ENCODE results near the gene SIGLEC7. TPM values are rescaled to one million over a fixed set of nuclear protein-coding genes. Genes with fewer than 3 reads are reported as not detected.
"Not testable (repeated sequence)": the region's sequence is repeated elsewhere in the genome, so short reads cannot be mapped to it uniquely, and the experiment has no call there.

Gene SIGLEC7
- polyA plus RNA-seq, 1 donor, result 1.8 TPM

DNA sequence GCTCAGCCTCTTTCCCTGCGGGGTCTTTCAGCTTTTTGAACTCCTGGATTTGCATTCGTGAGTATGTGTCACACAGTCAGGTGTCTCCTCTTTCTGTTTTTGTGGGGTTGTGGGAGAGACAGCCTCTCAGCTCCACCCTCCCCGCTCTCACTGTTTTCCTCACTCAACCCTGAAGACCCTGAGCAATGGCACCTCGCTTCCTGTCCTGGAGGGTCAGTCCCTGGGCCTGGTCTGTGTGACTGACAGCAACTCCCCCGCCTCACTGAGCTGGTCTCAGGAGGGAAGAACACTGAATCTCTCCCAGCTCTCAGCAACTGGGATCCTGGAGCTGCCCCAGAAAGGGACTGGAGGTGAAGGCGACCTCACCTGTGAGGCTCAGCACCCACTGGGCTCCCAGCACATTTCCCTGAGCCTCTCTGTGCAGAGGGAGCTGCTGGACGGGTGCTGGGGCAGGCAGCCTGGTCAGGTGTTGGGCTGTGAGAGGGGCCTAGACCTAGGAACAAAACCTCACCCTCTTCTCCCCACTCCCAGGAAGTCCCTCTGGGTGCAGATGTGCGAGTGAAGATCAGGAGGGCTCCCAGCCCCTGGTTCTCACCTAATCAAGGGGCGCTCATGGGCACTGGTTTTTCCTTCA, 4.2 kb upstream of the SIGLEC7 start:
- Histone ChIP-seq H3K4me3 (ENCODE audit: low read length) (no peak overlapping the region), H3K27ac (ENCODE audit: low read length) (no peak overlapping the region), H3K36me3 (ENCODE audit: control insufficient read depth, insufficient read depth, low read length) (no peaks in the 10 kb centered on the region), H3K9me3 (ENCODE audit: control insufficient read depth, low read depth, low read length) (no peaks in the 10 kb centered on the region), H3K27me3 (ENCODE audit: control insufficient read depth, insufficient read depth, low read length) (peaks cover 6% of the 10 kb centered on the region), H3K4me1 (ENCODE audit: control insufficient read depth, insufficient read depth, low read length) (no peaks in the 10 kb centered on the region)
- DNase-seq, result no peak
- no CpG with 5 or more reads among the region's 9 CpGs for WGBS (ENCODE audit: insufficient coverage, low lambda C conversion rate)

DNA sequence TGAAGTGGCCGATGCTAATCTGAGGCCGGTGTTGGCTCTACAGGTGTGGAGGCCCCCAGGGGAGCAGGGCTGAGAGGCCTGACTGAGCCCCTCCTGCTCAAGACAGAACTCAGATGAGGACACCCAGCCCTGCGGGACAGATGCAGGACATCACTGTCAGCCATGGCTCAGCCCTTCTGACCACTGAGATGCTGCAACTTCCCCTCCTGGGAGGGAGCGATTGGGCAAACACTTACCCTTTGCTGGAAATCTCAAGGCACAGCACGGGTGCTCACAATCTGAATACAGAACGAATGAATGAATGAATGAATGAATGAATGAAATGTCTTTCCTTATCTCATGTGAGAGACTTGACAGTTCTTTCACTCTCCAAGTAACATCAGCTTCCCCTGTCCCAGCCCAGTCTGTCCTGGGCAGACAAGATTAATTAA, 3.5 kb upstream of the SIGLEC7 start:
- Histone ChIP-seq H3K4me1 (ENCODE audit: control insufficient read depth, insufficient read depth, low read length) (no peaks in the 10 kb centered on the region), H3K4me3 (ENCODE audit: low read length) (no peak overlapping the region), H3K36me3 (ENCODE audit: control insufficient read depth, insufficient read depth, low read length) (no peaks in the 10 kb centered on the region), H3K9me3 (ENCODE audit: control insufficient read depth, low read depth, low read length) (no peaks in the 10 kb centered on the region), H3K27ac (ENCODE audit: low read length) (no peak overlapping the region), H3K27me3 (ENCODE audit: control insufficient read depth, insufficient read depth, low read length) (peaks cover 6% of the 10 kb centered on the region)
- WGBS (ENCODE audit: insufficient coverage, low lambda C conversion rate), result no CpG with 5 or more reads among the region's 6 CpGs
- no peak for DNase-seq

DNA sequence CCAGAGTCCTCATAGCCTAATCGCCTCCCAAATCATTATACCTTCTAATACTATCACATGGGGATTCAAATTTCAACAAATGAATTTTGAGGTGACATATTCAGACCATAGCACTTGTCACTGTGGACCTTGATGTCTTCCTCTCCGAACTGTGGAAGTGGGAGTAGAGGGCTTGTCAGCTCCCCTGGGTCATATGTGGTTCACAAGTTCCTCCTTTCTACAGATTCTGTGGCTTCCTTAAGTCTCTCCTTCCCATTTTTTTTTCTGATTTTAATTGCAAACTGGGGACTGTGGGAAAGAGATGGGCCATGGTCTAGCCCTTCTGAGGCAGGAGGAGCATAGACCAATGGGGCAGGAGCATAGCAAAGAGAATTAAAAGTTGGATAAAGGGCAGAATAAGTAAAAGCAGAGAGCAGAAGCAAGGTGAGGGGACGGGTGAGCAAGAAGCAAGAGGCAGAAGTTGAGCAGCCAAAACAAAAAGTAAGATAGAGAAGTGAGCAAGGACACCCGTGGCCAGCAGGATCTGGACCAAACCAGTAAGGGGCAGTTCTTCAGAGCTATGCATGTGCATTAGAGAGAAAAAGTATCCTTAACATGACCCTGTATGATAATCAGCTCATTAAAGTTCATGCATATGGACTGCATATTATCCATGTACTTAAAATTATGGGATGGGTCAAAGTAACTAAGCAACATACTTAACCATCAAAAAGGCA, 2.6 kb upstream of the SIGLEC7 start:
- Histone ChIP-seq H3K27me3 (ENCODE audit: control insufficient read depth, insufficient read depth, low read length) (peaks cover 6% of the 10 kb centered on the region), H3K27ac (ENCODE audit: low read length) (no peak overlapping the region), H3K4me3 (ENCODE audit: low read length) (no peak overlapping the region), H3K36me3 (ENCODE audit: control insufficient read depth, insufficient read depth, low read length) (no peaks in the 10 kb centered on the region), H3K9me3 (ENCODE audit: control insufficient read depth, low read depth, low read length) (no peaks in the 10 kb centered on the region), H3K4me1 (ENCODE audit: control insufficient read depth, insufficient read depth, low read length) (no peaks in the 10 kb centered on the region)
- WGBS (ENCODE audit: insufficient coverage, low lambda C conversion rate), result 83% methylated on average over 1 of the region's 4 CpGs
- DNase-seq, result no peak

DNA sequence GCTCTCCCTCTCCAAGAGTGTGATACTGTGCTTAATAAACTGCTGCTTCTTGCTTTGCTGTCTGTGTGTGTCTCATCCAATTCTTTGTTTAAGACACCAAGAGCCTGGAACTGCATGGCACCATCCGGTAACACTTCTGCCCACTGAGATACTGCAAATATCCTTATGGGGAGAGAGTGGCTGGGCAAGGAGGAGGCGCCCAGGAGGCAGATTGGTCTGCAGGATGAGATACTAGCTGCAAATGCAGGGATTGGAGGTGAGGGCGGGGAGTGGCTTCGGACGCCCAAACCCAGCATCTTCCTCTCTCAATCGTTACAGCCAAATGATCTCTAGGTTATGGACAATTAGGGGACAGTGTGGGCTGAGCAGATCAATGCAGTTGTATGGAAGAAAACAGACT, 1.7 kb upstream of the SIGLEC7 start:
- H3K9me3 ChIP-seq (ENCODE audit: control insufficient read depth, low read depth, low read length), result no peaks in the 10 kb centered on the region
- peaks cover 6% of the 10 kb centered on the region for H3K27me3 ChIP-seq (ENCODE audit: control insufficient read depth, insufficient read depth, low read length)
- no peaks in the 10 kb centered on the region for H3K4me1 ChIP-seq (ENCODE audit: control insufficient read depth, insufficient read depth, low read length)
- WGBS (ENCODE audit: insufficient coverage, low lambda C conversion rate), result no CpG with 5 or more reads among the region's 6 CpGs
- no peak overlapping the region for H3K4me3 ChIP-seq (ENCODE audit: low read length)
- no peaks in the 10 kb centered on the region for H3K36me3 ChIP-seq (ENCODE audit: control insufficient read depth, insufficient read depth, low read length)
- H3K27ac ChIP-seq (ENCODE audit: low read length), result no peak overlapping the region
- no peak for DNase-seq

DNA sequence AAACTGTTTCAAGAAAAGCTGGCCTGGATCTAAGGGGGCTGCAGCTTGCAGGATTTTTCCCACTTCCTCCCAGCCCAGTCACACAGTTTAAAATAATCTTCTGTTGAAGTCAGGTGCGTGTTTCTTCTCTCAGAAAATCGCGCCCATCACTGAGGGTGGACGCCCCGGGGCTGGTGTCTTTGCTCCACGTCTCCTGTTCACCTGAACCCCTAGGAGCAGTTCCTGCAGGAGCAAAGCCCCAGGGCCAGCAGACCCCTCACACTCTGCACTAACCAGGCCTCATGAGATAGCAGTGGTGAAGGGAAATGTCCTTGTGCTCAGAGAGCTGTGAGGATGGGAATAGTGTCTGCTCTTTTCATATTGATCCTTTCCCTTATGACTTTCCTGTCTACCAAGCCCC, 920 bp upstream of the SIGLEC7 start:
- no peak overlapping the region for H3K27ac ChIP-seq (ENCODE audit: low read length)

DNA sequence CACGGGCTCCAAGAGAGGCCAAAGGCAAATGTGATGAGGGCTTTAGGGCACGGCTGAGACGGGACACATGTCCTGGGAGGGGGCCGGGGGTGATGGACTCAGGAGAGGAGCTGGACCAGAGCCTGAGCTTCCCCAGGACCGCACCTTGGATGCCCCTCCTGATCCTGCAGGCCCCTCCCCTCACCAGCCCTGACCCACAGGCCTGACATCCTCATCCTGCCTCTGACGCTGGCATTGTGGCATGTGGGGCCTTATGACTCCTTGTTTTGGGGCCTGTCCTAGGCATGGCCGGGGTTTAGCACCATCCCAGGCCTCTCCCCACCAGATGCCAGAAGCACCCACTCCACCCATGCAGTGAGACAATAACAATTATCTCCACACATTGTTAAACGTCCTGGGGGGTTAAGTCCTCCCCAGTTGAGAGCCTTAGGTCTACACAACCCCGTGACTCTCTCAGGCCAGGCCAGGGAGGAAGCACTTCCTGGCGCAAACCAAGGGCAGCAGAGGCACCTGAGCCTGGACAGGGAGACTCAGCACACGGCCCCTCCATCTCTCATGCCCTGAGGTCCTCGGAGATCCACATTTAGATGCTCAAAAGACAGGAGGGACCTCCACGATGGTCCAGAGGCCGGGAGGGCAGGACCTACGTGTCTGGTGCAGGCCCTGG, 841 bp downstream of the SIGLEC7 start:
- not testable (repeated sequence) for H3K27ac ChIP-seq (ENCODE audit: low read length); H3K4me1 ChIP-seq (ENCODE audit: control insufficient read depth, insufficient read depth, low read length); DNase-seq; H3K36me3 ChIP-seq (ENCODE audit: control insufficient read depth, insufficient read depth, low read length); H3K27me3 ChIP-seq (ENCODE audit: control insufficient read depth, insufficient read depth, low read length); H3K9me3 ChIP-seq (ENCODE audit: control insufficient read depth, low read depth, low read length); H3K4me3 ChIP-seq (ENCODE audit: low read length)
- WGBS (ENCODE audit: insufficient coverage, low lambda C conversion rate), result no CpG with 5 or more reads among the region's 15 CpGs

More for the DNA sequence above, 920 bp upstream of the SIGLEC7 start:
- DNase-seq, result no peak
- Histone ChIP-seq H3K9me3 (ENCODE audit: control insufficient read depth, low read depth, low read length) (no peaks in the 10 kb centered on the region), H3K4me3 (ENCODE audit: low read length) (no peak overlapping the region), H3K36me3 (ENCODE audit: control insufficient read depth, insufficient read depth, low read length) (no peaks in the 10 kb centered on the region), H3K4me1 (ENCODE audit: control insufficient read depth, insufficient read depth, low read length) (no peaks in the 10 kb centered on the region), H3K27me3 (ENCODE audit: control insufficient read depth, insufficient read depth, low read length) (peaks cover 6% of the 10 kb centered on the region)
- WGBS (ENCODE audit: insufficient coverage, low lambda C conversion rate), result no CpG with 5 or more reads among the region's 6 CpGs

DNA sequence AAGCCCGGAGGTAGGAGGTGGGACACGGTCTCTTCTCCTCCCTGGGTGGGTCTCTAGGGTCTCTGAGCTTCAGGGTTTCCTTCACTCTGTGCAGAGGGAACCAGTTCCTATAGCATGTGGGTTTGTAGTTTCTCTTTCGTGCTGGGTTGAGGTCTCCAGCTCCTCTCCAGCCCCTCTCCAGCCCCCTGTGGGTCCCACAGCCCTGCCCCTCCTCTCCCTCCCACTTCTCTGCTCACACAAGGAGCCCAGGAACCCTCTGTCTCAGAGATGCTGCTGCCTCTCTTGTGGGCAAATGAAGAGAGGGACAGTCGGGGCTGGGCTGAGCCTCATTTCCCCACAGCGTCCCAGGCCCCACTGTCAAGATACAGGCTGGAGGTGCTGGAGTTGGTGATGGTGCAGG, 1.4 kb downstream of the SIGLEC7 start:
- no peaks in the 10 kb centered on the region for H3K36me3 ChIP-seq (ENCODE audit: control insufficient read depth, insufficient read depth, low read length)
- no peaks in the 10 kb centered on the region for H3K4me1 ChIP-seq (ENCODE audit: control insufficient read depth, insufficient read depth, low read length)
- H3K27me3 ChIP-seq (ENCODE audit: control insufficient read depth, insufficient read depth, low read length), result peaks cover 2% of the 10 kb centered on the region
- H3K27ac ChIP-seq (ENCODE audit: low read length), result no peak overlapping the region
- DNase-seq, result no peak
- H3K4me3 ChIP-seq (ENCODE audit: low read length), result no peak overlapping the region
- WGBS (ENCODE audit: insufficient coverage, low lambda C conversion rate), result no CpG with 5 or more reads among the region's 5 CpGs
- no peaks in the 10 kb centered on the region for H3K9me3 ChIP-seq (ENCODE audit: control insufficient read depth, low read depth, low read length)

DNA sequence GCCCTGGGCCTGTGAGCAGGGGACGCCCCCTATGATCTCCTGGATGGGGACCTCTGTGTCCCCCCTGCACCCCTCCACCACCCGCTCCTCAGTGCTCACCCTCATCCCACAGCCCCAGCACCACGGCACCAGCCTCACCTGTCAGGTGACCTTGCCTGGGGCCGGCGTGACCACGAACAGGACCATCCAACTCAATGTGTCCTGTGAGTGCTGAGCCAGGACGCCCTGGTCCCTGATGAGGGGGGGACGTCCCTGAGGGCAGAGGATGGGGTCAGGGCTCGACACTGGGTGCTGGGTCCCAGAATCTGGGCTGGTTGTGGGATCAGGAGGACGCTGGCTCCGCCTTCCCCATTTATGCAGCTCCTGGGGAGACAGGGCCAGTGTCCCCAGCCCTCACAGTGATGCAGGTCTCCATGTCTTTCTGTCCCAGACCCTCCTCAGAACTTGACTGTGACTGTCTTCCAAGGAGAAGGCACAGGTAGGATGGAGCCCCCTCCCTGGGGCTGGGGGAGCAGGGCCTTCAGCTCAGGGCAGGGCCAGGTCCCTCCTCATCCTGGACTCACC, 2.5 kb downstream of the SIGLEC7 start:
- Histone ChIP-seq H3K9me3 (ENCODE audit: control insufficient read depth, low read depth, low read length) (no peaks in the 10 kb centered on the region), H3K27ac (ENCODE audit: low read length) (no peak overlapping the region), H3K36me3 (ENCODE audit: control insufficient read depth, insufficient read depth, low read length) (no peaks in the 10 kb centered on the region), H3K4me3 (ENCODE audit: low read length) (no peak overlapping the region), H3K4me1 (ENCODE audit: control insufficient read depth, insufficient read depth, low read length) (no peaks in the 10 kb centered on the region), H3K27me3 (ENCODE audit: control insufficient read depth, insufficient read depth, low read length) (peaks cover 2% of the 10 kb centered on the region)
- WGBS (ENCODE audit: insufficient coverage, low lambda C conversion rate), result no CpG with 5 or more reads among the region's 11 CpGs
- no peak for DNase-seq

DNA sequence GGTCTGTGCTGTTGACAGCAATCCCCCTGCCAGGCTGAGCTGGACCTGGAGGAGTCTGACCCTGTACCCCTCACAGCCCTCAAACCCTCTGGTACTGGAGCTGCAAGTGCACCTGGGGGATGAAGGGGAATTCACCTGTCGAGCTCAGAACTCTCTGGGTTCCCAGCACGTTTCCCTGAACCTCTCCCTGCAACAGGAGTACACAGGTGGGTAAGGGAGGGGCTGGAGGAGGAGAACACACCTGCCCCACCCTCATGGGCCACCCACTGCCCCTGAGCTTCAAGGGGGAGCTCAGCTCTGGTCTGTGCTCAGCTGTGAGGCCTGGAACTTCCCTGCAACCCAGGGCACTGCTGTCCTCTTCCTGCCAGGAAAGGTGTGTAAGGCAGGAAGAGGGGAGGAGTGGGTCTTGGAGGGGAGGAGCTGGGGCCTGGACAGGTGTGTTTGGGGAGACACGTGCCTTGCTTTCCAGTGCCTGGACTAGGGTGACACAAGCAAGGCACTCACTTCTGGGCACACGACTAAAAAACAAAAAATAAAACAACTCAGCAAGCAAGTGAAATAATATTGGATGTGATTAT, 3.9 kb downstream of the SIGLEC7 start:
- Histone ChIP-seq H3K27ac (ENCODE audit: low read length) (no peak overlapping the region), H3K27me3 (ENCODE audit: control insufficient read depth, insufficient read depth, low read length) (no peaks in the 10 kb centered on the region)
- WGBS (ENCODE audit: insufficient coverage, low lambda C conversion rate), result 80% methylated on average over 1 of the region's 4 CpGs

DNA sequence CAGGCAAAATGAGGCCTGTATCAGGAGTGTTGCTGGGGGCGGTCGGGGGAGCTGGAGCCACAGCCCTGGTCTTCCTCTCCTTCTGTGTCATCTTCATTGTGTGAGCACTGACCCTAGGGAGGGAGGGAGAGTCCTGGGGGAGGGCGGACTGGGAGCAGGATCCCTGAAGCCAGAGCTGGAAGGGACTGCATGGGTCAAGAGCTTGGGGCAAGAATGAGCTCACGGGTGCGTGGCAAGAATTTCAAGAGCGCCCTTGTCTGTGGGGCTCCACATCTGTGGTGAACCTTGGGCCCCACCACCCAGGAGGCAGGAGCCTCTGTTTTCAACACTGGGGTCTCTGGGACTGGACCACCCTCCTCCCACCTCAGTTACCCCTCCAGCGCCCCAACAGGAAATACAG, 4.7 kb downstream of the SIGLEC7 start:
- Histone ChIP-seq H3K4me1 (ENCODE audit: control insufficient read depth, insufficient read depth, low read length) (no peaks in the 10 kb centered on the region), H3K36me3 (ENCODE audit: control insufficient read depth, insufficient read depth, low read length) (no peaks in the 10 kb centered on the region), H3K27me3 (ENCODE audit: control insufficient read depth, insufficient read depth, low read length) (no peaks in the 10 kb centered on the region), H3K9me3 (ENCODE audit: control insufficient read depth, low read depth, low read length) (no peaks in the 10 kb centered on the region), H3K4me3 (ENCODE audit: low read length) (no peak overlapping the region), H3K27ac (ENCODE audit: low read length) (no peak overlapping the region)
- no peak for DNase-seq
- no CpG with 5 or more reads among the region's 7 CpGs for WGBS (ENCODE audit: insufficient coverage, low lambda C conversion rate)

More for the DNA sequence above, 3.9 kb downstream of the SIGLEC7 start:
- DNase-seq, result no peak
- Histone ChIP-seq H3K4me1 (ENCODE audit: control insufficient read depth, insufficient read depth, low read length) (no peaks in the 10 kb centered on the region), H3K36me3 (ENCODE audit: control insufficient read depth, insufficient read depth, low read length) (no peaks in the 10 kb centered on the region), H3K4me3 (ENCODE audit: low read length) (no peak overlapping the region), H3K9me3 (ENCODE audit: control insufficient read depth, low read depth, low read length) (no peaks in the 10 kb centered on the region)
